Fibroblast of peridontal ligament (primary cell): ENCODE results near the gene PTPRK.
A peak's percentile ranks its signal among the peaks of the same experiment; 100 is the strongest.

ENCODE experiments used
- DNase-seq: peaks from one replicate; pipeline ENCODE4 v3.0.0-alpha.2; 2010; ENCODE audit errors: extremely low read depth

The PTPRK gene

GRCh38 chr6:128246472-128247260 lies 273.7 kb downstream of the PTPRK start:
- no peak for DNase-seq

DNA sequence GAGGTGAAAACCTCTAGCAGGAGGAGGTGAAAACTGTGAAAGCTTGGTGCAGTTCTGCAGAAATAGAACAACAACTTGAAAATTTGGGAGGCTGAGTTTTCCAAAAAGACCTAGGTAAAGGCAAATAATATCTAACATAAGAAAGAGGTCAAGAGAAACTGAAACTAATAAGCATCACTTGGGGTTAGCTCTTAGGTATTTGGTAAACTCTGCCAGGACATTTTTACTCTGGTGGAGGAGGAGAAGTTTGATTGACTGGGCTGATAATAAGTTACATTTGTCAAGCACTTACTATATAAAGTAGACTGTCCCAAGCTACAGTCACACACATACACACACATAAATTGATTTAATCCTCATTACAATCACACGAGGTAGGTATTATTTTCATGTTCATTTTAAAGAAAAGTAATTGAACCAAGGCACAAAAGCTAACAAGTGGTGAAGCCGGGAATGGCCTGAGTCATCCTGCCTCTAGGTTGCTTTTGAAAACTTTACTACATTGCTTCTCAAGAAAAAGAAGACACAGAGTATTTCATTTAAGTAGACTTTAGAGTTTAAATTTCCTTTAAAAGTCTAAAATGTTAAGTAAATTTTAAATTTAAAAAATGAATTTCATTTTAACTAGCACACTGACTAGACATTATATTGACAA lies 275.5 kb downstream of the PTPRK start:
- peak; percentile 54 for DNase-seq

DNA sequence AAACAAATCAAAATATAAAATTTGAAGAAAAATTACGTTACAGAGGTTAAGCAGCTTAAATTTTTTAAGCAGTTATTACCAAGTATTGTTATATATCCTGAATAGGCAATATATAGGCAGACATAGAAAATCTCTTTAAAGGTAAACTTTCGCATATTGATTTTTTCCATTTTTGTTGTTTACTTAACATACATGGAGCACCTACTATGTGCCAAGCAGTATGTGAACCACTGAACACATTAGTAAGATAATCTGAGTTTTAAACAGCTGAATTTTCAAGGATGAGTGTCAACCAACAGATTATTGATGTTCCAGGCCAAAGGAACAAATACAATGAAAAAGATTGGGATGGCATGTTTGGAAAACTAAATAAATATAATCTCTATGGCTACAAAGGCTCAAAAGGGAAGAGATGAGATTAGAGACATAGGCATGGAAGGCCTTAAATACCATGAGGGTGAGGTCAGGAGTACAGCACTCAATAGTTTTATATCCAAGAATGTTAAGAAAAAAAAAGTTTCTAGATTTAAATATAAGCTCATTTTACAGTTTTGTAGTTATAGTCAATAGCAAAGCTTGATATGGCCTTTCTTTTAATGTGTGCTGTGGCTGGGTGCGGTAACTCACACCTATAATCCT lies 277.5 kb downstream of the PTPRK start:
- peak; percentile 73 for DNase-seq

GRCh38 chr6:128241216-128241615 lies 279.2 kb downstream of the PTPRK start:
- no peak for DNase-seq

DNA sequence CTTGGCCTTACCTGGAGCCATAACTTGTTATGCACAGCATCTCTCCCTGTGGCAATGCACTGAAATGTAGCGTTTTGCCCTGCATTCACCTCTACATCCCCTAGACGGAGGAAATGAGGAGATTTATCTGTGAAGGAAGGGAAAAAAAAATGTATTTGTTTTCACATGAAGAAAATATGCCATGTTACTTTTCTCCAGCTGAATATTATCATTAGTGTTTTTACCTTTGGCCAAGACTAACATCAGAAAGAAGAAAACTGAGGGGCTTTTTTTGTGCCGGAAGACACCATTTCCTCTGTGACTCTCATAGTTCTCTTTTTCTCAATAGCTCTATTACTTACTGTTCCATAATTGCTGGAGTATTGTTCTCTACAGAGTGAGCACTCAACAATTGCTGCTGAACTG lies 280.4 kb downstream of the PTPRK start:
- no peak for DNase-seq

DNA sequence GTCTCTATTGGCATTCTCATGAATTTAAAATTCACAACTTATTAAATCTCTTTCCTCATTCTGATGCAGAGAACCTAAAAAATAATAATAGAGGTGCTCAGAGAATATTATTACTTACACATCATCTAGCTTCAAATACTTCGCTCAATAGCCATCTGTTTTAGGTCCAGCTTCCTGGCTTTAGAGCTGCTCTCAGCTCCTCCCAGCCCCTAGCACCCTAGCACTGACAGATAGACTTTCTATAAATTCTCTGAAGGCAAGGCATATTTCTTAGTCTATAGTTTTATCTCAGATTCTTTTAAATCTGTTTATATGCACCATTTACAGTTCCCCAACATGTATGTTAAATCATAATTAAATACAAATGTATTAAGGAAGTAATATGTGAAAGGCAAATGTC lies 281.3 kb downstream of the PTPRK start:
- DNase-seq = no peak

- no peak for DNase-seq
Observed at GRCh38 chr6:128238225-128238624, 282.2 kb downstream of the PTPRK start.

GRCh38 chr6:128235556-128235955 lies 284.8 kb downstream of the PTPRK start:
- peak; percentile 27 for DNase-seq

DNA sequence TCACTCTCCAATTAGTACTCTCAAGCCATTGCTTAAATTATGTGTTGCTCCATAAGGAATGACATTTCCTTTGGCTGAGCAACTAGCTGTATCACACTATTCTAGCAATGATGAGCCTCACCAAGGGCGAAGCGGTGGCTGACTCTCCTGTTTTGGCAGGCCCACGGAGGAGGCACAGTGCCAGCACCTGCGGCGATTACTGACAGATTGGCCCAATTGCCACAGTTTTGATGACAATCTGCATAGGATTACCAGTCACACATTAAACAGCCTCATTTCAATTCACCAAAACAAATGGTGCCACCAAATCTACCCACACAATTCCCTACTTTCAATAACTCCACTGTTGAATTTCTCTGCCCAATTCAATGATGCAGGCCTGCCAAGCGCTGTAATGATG lies 286.9 kb downstream of the PTPRK start:
- no peak for DNase-seq

GRCh38 chr6:128230267-128230989 lies 290.0 kb downstream of the PTPRK start:
- DNase-seq = no peak

GRCh38 chr6:128225612-128226011 lies 294.8 kb downstream of the PTPRK start:
- DNase-seq = no peak

DNA sequence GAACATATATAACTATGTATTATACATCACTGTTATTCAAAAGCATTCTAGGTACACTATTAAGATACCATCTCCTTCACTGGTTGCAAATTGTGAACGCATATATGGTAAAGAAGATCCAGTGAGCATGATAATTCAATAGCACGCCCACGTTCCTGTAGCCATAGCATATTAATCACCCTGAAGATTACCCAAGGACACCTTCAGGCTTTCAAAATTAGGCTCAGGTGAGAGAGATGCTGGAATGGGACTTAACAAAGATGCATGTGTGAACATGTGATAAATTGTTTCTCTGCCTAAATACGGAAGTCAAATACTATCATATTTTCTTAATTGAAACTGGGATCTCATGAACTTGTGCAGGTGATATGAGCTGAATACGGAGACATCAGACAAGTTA lies 303.5 kb downstream of the PTPRK start:
- DNase-seq = no peak

- DNase-seq = peak; percentile 57
Observed at GRCh38 chr6:128209771-128210170, 310.6 kb downstream of the PTPRK start.

GRCh38 chr6:128208851-128209580 lies 311.4 kb downstream of the PTPRK start:
- peak; percentile 71 for DNase-seq

GRCh38 chr6:128208078-128208477 lies 312.3 kb downstream of the PTPRK start:
- peak; percentile 18 for DNase-seq

GRCh38 chr6:128206610-128207426 lies 313.6 kb downstream of the PTPRK start:
- no peak for DNase-seq

GRCh38 chr6:128204616-128205015 lies 315.8 kb downstream of the PTPRK start:
- DNase-seq = peak; percentile 55

- DNase-seq = no peak
Observed at GRCh38 chr6:128202169-128202765, 318.1 kb downstream of the PTPRK start.

DNA sequence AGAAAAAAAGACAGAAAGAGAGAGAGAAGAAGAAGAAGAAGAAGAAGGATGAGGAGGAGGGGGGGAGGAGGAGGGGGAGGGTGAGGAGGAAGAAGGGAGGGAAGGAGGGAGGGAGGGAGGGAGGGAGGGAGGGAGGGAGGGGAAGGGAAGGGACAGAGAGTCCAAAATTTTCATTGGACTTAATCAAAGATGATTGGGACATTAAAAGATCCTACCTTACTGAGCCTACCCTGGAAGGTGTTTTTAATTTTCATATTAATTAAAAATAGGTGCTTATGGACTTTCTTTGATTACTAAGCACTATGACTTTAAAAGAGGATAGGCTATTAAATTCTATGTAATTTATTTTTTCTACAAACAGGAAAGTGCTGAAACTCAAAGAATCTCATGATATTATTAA lies 319.6 kb downstream of the PTPRK start:
- no peak for DNase-seq

GRCh38 chr6:128199461-128199860 lies 320.9 kb downstream of the PTPRK start:
- no peak for DNase-seq
